Stimulated activated CD8-positive, alpha-beta memory T cell treated with anti-CD3 and anti-CD28 coated beads, Interleukin-4, amount 100 ng/mL, for 4 hours (primary cell): ENCODE results near the gene GTF3C5.
"Not testable (repeated sequence)": the region's sequence is repeated elsewhere in the genome, so short reads cannot be mapped to it uniquely, and the experiment has no call there.

Experiments used
- DNase-seq, 2 donors: peaks; one replicate each; pipeline ENCODE4 v3.0.0-alpha.2; 2020; ENCODE audit warnings: low read depth in 2 of 2, low spot score in 1 of 2

The GTF3C5 gene, protein sequence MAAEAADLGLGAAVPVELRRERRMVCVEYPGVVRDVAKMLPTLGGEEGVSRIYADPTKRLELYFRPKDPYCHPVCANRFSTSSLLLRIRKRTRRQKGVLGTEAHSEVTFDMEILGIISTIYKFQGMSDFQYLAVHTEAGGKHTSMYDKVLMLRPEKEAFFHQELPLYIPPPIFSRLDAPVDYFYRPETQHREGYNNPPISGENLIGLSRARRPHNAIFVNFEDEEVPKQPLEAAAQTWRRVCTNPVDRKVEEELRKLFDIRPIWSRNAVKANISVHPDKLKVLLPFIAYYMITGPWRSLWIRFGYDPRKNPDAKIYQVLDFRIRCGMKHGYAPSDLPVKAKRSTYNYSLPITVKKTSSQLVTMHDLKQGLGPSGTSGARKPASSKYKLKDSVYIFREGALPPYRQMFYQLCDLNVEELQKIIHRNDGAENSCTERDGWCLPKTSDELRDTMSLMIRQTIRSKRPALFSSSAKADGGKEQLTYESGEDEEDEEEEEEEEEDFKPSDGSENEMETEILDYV

DNA sequence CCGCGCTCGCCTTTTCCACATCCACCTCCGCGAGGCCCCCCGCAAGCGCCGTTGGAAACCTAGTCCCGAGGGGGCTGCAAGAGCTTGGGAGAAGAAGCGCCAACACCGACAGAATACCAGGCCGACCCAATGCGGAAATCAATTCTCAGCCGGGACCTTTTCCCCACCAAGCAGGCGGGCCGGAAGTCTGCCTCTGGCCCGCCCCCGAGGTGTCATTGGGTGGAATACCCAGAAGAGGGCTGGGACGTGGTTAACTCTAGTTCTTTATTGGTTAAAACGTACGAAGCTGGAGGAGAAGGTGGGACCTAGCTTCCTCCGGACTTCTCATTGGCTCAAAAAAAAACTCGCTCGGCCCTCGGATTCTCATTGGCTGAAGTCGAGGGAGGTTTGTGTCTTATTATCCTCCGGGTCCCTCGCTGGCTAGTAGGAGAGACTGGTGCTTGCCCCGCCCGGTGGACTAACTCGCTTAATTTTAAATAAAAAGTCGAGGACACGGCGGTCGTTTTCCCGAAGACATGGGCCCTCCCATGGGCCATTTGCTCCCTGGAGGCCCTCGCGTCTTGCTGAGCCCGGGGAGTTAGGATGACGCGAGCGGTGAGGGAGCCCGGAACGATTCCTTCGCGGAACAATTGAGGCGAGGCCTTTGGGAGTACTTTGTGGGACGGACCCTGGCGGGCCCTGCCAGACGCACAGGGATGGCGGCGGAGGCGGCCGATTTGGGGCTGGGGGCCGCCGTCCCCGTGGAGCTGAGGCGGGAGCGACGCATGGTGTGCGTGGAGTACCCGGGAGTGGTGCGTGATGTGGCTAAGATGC is at the start of gene GTF3C5:
TSS of gene GTF3C5 (plus strand) at position 681 of the 813 bp plus-strand sequence. CDS start at position 696, 15 bp downstream.
- peak; percentile 83 to 85 for DNase-seq

DNA sequence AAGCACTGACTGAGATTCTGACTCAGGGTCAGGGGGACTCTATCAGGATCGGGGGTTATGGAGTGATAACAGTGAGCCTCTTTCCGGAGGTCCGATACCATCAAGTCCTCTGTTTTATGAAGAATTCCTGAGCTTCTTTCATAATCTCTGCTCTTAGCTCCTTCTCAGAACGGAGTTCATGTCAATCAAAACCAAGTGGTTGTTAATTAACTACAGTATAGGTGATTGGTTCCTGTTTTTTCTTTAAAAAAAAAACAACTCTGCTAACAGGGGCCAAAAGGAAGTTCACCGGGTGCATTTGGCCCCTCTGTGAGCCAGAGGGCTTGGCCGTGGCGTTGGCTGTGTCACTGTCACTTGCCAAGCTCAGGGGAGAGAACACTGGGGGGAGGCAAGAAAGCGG is 48.3 kb upstream of the GTF3C5 start:
- no peak for DNase-seq

DNA sequence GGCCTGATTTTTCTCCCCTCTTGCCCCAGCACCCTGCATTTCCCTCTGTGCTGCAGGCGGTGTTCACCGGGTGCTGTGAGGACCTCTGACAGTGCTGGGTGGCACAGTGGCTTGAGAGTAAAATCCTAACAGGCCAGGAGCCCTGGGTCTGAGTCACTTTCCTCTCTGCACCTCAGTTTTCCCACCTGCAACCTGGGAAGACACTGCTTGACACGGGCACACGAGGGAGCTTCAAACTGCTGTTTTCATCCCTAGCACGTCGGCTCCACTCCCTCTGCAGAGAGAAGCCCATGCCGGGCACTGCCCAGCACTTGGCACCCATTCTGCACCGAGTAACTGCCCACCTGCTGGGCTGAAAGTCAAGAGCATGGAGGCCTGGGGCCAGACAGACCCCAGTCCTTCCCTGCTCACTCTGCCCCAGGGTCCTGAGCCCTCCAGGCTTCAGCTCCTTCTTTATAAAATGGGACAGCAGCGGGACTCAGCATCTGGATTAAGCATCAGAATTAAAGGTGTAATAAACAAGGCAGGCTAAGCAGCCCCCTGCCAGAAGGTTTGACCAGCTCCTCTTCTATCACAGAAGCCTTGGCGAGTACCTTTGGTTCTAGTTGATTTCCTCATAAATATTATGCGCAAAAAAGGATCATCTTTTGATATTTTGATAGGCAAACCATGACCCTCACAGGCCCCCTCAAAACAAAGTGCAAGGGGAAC is 47.2 kb upstream of the GTF3C5 start:
- no peak for DNase-seq

DNA sequence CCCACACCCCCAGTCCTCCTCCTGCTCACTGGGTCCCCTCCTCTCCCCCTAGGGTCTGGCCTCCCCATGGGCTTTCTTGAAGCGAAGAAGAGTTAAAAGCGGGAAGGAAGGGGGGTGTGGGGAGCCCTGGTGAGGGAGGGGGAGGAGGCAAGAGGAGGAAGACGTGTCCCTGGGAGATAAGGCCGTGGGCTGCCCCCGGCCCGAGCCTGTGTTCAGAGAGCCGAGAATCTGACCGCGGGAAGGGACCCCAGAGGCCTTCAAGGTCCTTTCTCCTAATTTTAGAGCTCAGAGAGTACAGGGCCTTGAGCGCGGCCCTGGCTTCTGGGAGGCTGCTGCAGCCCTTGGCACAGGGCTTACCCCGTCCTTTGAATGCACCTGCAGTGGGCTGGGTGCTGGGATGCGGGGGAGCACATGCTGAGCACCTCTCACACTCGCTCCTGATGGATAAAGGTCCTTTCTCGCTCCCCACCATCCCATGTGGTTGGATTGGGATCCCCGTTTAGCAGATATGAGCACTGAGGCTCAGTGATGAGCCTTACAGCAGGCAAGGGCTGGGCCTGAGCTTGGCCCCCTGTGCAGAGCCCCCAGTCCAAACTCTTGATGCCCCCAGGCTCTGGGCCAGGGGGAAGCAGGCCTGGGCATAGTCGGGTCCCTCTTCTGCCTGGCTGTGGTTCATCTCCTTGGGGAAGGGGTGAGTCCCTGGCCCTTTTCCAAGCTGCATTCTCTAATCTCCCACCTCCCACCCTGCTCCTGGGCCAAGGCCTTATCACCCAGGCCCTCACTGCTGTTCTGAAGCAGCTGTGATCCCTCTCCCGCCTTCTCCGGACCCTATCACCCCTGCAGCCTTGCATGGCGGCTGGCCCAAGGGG is 46.4 kb upstream of the GTF3C5 start:
- no peak for DNase-seq

- DNase-seq, result no peak
Measured at GRCh38 chr9:132985071-132985350, 45.8 kb upstream of the GTF3C5 start.

DNA sequence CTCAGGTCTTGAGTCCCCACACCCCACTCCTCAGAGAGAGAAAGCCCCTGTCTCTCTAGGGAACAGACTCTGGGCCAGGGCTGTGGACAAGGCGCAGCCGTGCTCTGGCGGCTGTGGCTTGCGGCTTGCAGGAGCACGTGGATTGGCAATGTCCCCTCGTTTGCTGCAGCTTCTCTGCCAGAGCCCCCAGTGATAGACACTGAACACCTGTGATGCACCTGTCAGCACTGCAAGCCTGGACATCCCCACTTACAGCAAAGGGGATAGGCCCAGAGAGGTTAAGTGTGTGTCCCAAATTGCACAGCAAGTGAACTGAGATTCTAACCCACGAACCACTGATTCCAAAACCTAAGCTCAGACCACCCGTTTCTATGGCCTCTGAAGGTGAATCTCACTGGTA is 45.3 kb upstream of the GTF3C5 start:
- no peak for DNase-seq

- no peak for DNase-seq
Measured at GRCh38 chr9:132986114-132986513, 44.7 kb upstream of the GTF3C5 start.

DNA sequence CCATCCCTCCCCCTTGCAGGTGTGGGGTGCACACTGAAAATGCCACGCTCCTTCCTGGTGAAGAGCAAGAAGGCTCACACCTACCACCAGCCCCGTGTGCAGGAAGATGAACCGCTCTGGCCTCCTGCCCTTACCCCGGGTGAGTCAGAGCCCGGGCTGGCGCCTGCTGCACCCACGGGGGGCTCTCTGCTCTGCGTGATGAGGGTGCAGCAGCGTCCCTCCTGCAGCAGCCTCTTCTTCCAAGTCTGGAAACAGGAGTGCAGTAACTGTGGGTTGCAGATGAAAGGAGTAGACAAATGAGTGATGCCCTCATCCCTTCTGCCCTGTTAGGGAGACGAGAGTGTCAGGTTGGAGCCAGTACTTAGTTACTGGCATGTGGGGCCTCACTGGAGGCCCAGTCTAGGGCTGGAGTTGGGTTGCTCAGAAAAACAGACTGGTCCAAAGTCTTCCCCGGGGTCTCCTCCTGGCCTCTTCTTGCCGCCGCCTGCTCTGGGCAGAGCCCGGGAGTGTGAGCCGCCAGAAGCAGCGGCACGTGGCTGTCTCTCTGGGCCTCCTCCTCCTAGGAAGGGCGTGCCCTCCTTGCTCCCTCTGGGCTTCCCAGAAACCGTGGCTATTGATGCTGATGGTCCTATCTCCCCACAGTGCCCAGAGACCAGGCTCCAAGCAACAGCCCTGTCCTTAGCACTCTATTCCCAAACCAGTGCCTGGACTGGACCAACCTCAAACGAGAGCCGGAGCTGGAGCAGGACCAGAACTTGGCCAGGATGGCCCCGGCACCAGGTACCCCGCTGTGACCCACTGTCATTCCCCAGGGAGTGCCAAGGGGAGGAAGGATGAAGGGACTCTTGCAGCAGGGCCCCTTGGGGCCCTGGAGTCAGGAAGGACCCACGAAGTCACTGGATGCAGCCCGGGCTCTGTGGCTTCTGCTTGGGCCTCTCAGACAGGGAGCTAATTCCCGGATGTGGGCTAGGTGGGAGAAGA is 43.9 kb upstream of the GTF3C5 start:
- DNase-seq, result no peak

DNA sequence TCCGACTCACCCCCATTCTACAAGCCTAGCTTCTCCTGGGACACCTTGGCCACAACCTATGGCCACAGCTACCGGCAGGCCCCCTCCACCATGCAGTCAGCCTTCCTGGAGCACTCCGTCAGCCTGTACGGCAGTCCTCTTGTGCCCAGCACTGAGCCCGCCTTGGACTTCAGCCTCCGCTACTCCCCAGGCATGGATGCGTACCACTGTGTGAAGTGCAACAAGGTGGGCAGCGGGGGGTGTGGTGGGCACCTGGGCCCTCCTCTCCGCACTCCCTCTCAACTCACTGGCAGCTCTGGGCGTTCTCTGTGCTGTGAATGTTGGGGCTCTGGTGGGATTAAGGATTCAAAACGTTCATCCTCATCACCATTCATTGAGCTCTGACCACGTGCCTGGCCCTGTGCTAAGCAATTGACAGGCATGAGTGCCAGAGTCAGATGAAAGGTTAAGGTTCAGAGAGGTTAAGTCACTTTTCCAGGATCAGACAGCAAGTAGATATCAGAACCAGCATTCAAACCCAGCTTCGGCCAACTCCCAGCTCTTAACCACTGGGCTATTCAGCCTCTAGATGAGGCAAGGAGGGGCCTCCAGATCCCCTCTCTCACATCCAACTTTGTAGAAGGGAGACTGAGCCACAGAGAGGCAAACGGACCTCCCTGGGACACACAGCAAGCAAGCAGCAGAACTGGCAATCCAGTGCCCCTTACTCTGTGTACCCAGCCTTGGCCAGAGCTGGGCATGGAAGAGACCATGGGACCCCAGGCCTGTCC is 42.4 kb upstream of the GTF3C5 start:
- no peak for DNase-seq

GRCh38 chr9:132989014-132989310 is 41.8 kb upstream of the GTF3C5 start:
- DNase-seq, result no peak

DNA sequence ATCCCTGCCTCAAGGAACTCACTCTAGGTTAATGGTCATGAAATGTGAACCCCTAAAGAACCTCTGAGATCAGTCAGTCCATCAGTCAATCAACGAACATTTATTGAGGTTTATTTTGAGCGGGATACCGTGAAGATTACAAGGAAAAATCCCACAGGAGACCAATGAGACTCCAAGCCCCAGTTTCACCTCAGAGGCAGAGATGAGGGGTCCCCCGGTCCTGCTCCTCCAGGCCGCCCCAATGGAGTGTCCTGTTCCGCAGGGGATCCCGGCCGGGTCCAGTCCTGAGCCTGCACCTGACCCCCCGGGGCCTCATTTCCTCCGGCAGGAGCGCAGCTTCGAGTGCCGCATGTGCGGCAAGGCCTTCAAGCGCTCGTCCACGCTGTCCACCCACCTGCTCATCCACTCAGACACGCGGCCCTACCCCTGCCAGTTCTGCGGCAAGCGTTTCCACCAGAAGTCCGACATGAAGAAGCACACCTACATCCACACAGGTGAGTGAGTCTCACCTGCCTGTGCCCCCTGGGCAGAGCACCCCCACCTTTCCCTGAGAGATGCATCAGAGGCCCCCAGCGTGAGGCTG is 41.3 kb upstream of the GTF3C5 start:
- DNase-seq, result no peak

DNA sequence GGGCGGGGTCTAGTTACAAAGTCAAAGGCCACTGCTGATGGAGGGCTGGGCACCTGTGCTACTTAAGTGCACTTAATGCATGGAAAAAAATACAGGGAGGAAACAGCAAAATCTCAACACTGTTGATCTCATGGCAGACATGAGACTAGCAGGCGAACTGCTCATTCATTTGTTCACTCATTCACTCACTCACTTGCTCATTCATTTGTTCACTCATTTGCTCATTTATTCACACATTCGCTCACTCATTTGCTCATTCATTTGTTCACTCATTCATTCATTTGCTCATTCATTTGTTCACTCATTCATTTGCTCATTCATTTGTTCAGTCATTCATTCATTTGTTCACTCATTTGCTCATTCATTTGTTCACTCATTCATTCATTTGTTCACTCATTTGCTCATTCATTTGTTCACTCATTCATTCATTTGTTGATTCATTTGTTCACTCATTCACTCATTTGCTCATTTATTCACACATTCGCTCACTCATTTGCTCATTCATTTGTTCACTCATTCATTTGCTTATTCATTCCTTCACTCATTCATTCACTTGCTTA is 40.7 kb upstream of the GTF3C5 start:
- not testable (repeated sequence) for DNase-seq

GRCh38 chr9:132990781-132991180 is 40.0 kb upstream of the GTF3C5 start:
- DNase-seq, result no peak

GRCh38 chr9:132991351-132992300 is 39.2 kb upstream of the GTF3C5 start:
- DNase-seq, result no peak

GRCh38 chr9:132993511-132993939 is 37.3 kb upstream of the GTF3C5 start:
- DNase-seq, result no peak

DNA sequence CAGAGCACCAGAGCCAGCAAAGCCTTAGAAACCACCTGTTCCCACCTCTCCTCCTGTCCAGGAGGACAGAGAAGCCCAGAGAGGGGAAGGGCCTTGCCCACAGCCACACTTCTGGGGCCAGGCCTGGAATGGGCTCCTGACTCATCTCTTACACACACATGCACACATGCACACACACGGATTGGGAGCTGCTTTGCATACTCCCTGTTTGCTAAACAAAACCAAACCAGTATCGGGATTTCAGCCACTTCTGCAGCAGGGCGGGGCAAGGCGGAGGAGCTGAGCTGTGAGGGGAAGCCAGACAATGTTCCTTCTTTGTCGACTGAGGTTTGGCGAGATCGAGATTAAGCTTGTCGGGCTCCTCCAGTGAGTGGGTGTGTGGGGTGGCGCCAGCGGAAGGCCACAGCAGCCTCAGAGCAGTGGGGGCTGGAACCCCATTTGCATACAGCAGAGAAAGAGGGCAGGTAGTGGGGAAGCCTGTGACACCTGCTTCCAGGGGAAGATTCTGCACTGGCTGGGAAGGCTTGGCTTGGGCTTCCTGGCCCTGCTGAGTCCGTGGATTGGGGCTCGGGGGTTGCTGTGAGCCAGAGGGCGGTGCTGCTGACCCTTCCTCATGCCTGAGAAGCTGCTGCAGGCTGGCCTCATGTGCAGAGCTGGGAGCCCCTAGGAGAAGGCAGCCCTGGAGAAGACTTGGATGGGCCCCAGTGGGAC is 36.2 kb upstream of the GTF3C5 start:
- DNase-seq, result no peak

- no peak for DNase-seq
Measured at GRCh38 chr9:132995121-132995420, 35.7 kb upstream of the GTF3C5 start.
